H54 (cell line): ENCODE measurements around the gene FBLN5.
"Not testable (repeated sequence)": the region's sequence is repeated elsewhere in the genome, so short reads cannot be mapped to it uniquely, and the experiment has no call there.

ENCODE experiments used
- DNase-seq: peaks from one replicate; pipeline ENCODE4 v3.0.0; 2011; ENCODE audit warnings: low spot score, mixed read lengths; ENCODE audit not compliant: insufficient read length
- FAIRE-seq: peaks from 3 replicates; lab custom pipeline; 2011; peaks lifted over from hg19 to GRCh38; lab: Jason Lieb, UNC
- POLR2A ChIP-seq: IDR thresholded peaks from 2 replicates; pipeline ENCODE4 v1.6.1; 2011; ENCODE audit warnings: low read depth, mild to moderate bottlenecking, low read length

The FBLN5 gene

DNA sequence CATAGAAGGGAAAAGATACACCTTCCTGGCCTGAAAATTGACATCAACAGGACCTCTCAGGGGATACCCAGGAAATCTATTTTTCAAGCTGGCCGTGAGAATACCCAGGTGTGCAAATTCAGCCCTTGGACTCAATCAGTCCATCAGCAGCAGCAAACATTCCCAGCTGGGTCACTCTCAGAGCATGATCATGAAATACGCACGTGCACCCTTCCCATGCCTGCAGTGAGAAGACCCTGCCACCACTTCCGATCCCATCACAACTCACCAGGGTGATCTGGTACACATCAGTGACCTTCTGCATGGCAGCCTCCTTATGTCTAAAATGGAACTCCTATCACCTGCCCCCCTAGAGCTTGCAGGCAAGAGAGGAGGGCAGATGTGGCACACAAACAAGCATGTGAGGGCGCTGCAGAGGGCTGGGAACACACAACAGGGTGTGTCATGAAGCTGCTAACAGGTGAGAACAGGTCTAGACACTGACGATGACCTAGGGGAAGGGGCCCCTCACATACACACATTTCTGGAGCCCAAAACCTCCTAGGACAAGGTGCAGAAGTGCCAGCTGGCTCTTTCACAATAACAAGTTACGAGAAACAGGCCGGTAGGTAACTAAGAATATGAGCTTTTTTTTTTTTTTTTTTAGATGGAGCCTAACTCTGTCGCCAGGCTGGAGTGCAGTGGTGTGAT, 42.4 kb downstream of the FBLN5 start:
- DNase-seq (no peak), FAIRE-seq (no peak)
- no peak for TF ChIP-seq POLR2A

DNA sequence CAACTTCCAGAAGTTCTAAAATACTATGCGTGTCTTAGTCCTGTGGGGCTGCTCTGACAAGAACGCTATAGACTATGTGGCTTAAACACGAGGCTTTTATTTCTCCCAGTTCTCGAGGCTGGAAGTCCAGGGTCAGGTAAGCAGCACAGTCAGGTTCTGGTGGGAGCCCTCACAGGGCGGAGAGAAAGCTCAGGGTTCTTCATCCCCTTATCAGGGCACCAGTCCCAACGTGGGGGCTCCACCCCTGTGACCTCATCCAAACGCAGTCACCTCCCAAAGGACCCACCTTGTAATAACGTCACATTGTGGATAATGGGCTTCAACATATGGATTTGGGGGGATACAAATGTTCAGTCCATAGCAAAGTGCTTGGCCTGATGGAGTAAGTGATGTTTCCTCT, 43.0 kb downstream of the FBLN5 start:
- FAIRE-seq, result no peak
- TF ChIP-seq POLR2A, result no peak
- no peak for DNase-seq

DNA sequence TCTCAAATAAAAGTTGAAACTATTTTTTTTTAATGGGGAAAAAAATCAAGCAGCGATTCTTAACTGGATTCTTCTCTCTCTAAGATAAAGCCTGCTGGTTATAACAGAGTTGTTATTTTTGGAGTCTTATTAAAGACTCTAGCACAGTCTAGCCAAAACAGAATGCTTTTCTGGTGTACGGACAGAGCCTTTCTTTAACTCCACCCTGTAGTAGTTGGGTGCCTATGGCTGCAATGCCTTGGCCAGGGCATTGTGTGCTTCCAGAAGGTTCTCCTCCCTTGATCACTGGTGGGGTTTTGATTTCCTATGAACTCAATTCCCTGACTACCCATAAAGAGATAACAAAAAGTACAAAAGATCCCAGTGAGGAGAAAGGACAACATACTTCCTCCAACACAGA, 44.4 kb downstream of the FBLN5 start:
- no peak for TF ChIP-seq POLR2A
- no peak for FAIRE-seq
- no peak for DNase-seq

DNA sequence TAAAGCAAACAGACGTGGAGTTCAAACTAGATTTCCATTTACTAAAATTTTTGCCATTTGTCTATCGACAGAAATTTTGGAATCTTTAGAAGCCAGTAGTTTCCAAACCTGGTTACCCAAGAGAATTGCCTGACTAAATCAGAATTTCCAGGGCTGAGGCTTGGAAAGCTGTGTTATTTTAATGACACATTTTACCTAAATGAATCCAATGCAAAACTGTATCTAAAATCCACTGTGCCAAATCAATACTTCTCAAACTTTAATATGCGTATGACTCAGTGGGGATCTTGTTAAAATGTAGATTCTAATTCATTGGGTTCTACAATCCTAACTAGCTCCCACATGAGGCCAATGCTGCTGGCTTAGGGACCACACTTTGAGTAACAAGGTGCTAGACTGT, 45.2 kb downstream of the FBLN5 start:
- no peak for FAIRE-seq
- DNase-seq, result no peak
- no peak for TF ChIP-seq POLR2A

DNA sequence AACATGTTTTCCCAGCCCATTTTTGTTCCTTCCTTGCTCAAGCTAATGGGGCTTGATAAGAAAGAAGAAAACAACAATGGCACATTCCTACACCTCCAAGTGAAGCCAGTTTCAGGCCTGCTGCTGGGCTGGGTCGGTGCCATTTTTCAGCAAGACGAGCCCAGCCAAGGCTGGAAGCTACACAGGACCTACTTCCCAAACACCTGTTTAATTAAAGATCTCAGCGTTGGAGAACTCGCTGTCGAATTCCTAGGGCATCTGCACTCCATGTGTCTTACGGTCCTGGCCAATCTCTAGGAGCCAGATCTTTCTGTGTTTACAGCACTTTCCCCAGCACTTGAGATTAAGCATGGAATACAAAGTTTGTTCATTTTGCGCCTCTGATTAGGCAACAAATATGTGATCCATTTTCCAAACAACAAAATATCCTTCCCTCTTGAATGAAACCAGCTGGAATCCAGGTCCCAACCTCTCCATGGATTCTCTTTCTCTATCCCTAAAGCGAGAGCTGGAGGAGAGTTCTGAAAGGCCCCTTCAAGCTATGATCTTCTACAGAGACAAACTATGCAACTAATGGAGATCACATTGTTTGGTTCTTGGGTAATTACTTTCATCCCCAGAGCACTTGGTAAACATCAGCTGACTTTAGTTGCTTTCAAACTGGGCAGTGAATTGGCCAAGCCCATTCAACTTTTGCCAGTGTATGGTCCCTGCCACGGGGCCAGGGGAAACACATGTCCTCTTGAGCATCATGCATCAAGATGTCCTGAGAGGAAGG, 45.9 kb downstream of the FBLN5 start:
- no peak for DNase-seq
- TF ChIP-seq POLR2A, result no peak
- FAIRE-seq, result no peak

DNA sequence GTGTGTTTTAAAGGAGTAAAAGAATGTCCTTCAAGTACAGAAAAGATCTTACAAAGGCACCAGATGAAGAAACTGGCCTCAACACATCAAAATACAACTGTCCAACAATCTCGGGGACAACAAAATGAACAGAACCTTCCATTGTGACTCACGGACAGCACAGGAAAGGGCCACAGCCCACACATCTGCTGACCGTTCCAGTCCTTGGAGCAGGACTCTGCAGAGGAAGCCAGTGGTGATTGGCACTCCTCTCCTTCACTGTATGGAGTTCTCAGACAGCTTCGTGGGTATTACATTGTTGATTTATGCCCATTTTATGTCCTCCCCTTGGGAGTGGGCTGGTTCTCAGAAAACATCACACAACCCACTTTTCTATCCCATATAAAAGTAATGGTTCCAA, 47.7 kb downstream of the FBLN5 start:
- no peak for TF ChIP-seq POLR2A
- DNase-seq (no peak), FAIRE-seq (no peak)

DNA sequence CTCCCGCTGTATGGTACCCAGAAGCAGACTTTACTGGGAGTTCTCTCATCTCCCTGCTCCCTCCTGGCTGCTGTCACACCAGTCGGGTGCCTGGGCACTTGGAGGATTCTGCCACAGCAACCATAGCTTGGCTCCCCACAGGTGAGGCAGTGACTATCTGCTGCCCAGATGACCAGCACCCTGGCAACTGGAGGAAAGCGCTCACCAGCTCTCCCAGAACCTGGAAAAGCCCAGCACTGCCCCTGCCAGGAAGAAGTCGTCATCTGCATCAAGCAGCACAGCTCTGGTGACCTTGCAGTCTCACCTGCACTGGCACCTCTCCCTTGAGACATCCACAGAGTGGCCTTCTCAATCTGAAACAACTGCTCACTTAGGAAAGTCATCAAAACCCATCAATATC, 48.3 kb downstream of the FBLN5 start:
- no peak for TF ChIP-seq POLR2A
- DNase-seq (no peak), FAIRE-seq (no peak)

DNA sequence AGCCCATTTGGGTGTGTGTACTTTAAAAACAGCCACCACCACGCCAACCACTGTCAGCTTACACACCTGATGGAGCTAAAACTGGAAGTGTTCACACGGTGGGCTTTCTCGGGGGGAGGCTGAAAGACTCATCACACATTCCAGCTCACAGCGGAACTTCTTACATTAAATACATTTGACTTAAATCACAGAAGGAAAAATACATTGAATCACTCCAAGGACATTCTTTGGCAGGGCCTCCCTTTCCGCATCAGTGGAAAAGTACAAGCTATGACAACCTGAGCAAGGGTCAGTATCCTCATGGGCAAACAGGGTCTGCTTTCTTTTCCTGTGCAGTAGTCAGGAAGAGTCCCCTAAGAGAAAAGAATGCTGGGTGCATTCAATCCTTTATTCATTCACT, 49.1 kb downstream of the FBLN5 start:
- DNase-seq (no peak), FAIRE-seq (no peak)
- no peak for TF ChIP-seq POLR2A

DNA sequence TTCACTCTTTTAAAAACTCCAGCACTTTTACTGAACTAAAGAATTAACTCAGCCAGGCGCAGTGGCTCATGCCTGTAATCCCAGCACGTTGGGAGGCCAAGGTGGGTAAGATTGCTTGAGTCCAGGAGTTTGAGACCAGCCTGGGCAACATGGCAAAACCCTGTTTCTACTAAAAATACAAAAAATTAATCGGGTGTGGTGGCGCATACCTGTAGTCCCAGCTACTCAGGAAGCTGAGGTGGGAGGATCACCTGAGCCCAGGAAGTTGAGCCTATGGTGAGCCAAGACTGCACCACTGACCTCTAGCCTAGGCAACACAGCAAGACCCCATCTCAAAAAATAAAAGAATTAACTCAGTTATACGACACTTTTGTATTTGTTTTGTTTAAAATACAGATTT, 49.8 kb downstream of the FBLN5 start:
- DNase-seq, FAIRE-seq: not testable (repeated sequence)

DNA sequence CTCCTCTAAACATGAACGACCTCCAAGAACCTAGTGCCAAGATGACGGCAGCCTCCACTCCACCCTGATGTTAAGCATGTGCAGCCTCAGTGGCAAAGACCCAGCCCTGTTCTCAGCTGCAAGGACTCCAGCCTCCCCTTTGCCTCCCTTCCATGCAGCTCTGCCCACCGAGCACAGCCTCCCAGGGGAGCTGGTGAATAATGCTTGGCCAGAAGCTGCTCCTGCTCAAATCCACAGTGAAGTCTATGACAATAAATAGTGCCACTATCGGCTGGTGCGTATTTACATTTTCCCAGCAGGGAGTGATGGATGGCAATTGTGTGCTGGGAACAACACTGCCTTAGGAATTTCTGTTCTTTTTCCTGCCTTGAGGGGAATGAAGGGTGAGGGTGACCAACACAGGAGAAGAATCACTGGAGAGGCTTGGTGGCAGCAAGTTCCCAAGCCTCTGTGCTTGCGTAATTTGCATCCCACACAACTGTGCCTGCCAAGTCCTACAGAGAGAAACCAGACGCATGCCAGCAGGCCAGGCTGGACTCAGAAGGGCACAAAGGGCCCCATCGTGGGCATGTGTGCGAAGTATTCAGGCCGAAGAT, 50.3 kb downstream of the FBLN5 start:
- no peak for TF ChIP-seq POLR2A
- no peak for FAIRE-seq

DNA sequence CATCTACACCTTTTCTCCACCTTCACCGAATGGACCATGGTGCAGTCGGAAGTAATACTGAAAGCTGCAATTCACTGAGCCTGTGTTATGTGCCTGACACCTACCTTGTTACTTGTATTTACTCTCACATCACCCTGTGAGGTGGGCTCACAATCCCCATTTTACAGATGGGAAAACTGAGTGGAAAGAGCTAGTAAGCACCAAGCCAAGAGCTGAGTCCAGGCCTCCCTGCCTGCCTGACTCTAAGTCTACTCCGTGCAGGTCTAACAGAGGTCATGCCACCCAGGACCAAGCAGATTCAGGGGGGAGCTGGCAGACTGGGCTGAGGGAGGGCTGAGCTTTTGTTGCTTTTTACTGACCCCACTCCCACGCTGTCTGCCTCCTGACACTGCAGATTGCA, 51.1 kb downstream of the FBLN5 start:
- no peak for TF ChIP-seq POLR2A
- FAIRE-seq (no peak), DNase-seq (no peak)

More for the DNA sequence above, 50.3 kb downstream of the FBLN5 start:
- DNase-seq, result no peak

DNA sequence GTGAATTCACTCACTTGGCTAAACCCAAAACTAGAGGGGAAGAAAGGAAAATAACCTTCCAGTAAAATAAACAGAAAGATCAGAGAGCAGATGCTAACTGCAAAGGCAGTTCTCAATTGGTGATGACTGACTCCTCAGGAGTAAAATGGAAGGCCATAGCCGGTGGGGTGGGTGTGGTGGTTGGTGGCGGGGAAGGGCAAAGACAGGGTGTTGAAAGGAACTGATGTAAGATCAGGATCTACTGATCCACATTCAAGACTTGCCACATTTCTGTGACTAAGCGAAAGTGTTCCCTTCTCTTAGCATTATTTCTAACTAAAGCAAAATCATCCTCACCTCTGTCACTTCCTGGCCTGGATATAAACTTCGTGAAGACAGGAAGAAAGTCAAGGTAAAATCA, 53.8 kb downstream of the FBLN5 start:
- FAIRE-seq, result no peak

DNA sequence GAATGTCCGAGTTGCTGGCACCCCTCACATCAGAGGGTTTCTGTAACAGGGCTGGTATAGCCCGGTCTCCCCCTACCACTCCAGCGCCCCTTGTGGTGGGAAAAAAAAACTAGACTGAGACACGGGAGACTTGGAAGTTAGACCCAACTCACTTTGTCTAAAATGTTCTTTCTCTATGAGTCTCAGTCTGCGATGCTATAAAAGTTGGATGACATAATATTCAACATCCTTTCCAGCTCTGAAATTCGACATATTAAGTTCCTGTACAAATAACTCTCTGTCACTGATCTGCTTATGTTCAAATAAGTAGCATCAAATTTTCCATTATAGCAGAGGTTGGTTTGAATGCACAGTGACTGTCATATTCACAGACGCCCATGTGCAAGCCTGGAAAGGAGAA, 54.5 kb downstream of the FBLN5 start:
- DNase-seq, result no peak
- TF ChIP-seq POLR2A, result no peak
- no peak for FAIRE-seq

More for the DNA sequence above, 53.8 kb downstream of the FBLN5 start:
- no peak for TF ChIP-seq POLR2A
- DNase-seq, result no peak

DNA sequence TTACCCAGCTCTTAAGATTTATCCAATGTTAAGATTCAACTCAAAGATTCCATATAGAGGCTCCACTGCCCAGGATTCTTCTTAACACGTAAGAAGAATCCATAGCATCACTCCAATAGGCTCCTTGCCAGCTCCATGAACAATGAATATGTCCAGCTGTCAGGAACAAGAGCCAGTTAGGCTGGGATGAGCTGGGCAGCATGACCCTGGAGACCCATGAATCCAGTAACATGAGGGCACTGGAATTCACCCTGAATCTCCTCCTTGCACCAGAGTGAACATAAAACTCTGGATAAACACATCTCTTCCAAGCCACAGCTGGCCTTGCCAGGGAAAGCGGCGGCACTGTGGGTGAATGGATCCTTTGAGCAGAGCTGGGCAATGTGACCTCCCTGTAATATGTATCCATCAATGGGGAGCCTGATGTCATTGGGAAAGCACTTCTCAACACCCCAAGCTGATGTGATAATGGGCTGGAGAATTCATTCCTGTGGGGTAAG, 55.7 kb downstream of the FBLN5 start:
- no peak for FAIRE-seq
- TF ChIP-seq POLR2A, result no peak
- no peak for DNase-seq
